WI38 (cell line): ENCODE data around the gene RTTN.

Experiments used
- H3K4me3 ChIP-seq: 2 replicates; pipeline ENCODE4 v1.5.1; 2011; ENCODE audit warnings: low read depth, mild to moderate bottlenecking, control low read depth, low read length
- TF ChIP-seq, protein P1 (sequence below): IDR thresholded peaks from 2 replicates; pipeline ENCODE4 v1.5.1; 2012; ENCODE audit warnings: low read depth, mild to moderate bottlenecking, control low read depth, low read length

Gene RTTN

DNA sequence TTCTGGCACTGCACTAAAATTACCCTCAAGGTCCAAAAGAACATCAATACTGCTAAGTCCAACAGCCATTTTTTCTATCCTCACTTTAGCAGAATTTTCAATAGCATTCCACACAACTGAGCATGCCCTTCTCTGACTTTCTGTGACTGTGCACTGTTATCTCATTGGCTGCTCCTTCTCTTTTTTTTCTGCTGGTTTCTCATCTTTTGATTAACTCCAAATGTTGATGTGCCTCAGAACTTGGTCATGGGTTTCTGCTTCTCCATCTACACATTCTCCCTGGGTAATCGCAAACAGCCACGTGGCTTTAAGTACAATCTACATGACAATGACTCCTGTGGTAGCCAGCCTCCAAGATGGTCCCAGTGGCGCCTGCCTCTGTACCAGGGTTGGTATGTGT is 182.9 kb downstream of the RTTN start:
- TF ChIP-seq, protein P1, sequence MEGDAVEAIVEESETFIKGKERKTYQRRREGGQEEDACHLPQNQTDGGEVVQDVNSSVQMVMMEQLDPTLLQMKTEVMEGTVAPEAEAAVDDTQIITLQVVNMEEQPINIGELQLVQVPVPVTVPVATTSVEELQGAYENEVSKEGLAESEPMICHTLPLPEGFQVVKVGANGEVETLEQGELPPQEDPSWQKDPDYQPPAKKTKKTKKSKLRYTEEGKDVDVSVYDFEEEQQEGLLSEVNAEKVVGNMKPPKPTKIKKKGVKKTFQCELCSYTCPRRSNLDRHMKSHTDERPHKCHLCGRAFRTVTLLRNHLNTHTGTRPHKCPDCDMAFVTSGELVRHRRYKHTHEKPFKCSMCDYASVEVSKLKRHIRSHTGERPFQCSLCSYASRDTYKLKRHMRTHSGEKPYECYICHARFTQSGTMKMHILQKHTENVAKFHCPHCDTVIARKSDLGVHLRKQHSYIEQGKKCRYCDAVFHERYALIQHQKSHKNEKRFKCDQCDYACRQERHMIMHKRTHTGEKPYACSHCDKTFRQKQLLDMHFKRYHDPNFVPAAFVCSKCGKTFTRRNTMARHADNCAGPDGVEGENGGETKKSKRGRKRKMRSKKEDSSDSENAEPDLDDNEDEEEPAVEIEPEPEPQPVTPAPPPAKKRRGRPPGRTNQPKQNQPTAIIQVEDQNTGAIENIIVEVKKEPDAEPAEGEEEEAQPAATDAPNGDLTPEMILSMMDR: no peak
- no peak overlapping the region for H3K4me3 ChIP-seq

DNA sequence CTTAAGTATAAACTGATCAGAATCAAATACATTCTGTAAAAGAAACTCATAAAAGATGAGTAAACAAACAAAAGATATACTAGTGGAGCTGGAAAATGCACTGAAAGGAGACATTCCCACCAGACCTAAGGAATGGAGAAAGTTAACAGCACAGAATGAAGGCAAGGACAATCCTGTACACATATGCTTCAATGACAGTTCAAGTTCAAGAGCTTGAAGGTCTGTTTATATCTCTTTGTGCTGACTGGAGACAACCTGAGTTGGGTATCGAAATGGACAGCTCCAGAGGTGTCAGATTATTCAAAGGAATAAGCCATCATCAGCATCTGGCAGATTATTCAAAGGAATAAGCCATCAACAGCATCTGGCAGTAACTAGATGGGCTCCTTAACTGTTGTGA is 184.0 kb downstream of the RTTN start:
- TF ChIP-seq, protein P1: no peak
- no peak overlapping the region for H3K4me3 ChIP-seq

DNA sequence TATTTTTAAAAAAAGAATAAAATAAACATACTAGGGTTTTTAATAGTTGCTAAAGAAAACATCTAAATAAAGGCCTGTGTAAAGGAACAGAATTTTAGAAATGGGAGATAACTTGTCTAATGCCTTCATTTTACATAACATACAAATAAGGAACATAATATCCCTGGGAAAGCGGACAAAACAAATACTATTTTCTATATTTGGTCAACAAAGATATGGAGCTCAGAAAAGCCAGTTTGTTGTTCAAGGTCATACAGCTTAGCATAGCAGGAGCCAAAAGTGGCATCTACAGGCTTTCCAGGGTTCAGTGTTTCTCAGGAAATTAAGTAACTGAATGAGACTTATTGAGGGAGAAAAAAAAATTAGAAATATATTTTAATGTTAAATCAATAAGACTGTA is 184.4 kb downstream of the RTTN start:
- no peak overlapping the region for H3K4me3 ChIP-seq
- TF ChIP-seq, protein P1: no peak

DNA sequence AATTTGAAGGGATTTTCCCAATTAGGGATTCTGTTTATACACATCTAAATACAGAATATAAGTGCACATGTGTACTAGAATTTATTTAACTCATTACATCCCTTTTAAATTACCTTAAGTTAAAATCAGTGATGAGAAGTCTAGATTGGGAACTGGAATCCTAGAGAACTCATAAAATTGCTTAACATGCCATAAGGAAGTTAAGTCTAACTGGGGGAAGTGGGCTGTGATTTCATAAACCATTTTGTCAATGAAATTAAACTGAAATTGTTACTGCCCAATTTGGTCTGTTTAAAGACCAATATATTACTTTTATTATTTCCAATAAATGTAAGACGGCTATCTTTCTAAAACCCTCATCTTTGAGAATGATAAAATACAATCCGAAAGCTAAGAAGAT is 185.5 kb downstream of the RTTN start:
- TF ChIP-seq, protein P1: no peak
- H3K4me3 ChIP-seq: no peak overlapping the region

DNA sequence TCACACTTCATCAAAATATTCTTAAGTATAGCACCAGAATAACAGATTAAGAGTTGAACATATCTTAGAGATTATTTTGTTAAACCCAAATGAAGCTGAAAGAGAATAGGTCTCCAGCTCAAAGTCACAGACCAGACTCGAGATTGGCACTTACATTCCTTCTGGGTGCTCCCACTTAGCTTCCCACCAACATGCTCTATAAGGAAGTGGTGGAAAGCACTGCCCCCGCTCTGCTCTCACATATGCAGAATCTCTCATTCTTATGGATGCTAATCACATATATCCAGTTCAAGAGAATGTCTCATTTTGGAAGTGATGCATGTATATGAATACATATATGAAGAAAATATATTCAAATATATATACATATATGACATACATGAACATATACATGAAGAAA is 186.4 kb downstream of the RTTN start:
- TF ChIP-seq, protein P1: no peak
- no peak overlapping the region for H3K4me3 ChIP-seq

DNA sequence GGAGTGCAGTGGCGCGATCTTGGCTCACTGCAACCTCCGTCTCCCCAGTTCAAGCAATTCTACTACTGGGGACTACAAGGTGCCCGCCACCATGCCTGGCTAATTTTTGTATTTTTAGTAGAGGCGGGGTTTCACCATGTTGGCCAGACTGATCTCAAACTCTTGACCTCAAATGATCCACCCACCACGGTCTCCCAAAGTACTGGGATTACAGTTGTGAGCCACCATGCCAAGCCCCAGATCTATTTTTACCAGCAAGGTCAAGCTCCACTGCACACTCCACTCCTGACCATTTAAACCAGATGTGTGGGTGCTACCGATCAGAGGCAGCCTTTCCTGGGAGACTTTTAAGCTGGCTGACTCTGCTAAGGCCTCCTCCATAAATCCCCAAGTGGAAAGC is 190.4 kb downstream of the RTTN start:
- H3K4me3 ChIP-seq: no peak overlapping the region
- TF ChIP-seq, protein P1: no peak

DNA sequence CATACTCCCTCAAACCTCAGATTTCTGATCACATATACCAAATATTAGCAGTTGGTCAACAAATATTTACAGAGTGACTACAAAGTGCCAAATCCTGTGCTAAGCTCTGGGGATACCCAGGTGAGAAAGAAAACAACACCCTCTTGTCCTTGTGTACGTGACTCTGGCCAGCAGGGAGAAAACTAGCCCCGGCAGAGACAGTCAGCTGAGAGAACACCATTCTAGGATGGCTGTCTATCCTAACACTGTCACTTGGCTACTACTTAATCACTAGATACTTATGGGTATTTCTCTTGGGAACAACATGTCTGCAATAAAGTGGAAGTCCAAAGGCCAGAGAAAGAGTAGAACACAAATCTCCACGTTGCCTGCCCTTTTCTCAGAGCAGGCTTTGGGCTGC is 199.9 kb downstream of the RTTN start:
- TF ChIP-seq, protein P1: no peak
- no peak overlapping the region for H3K4me3 ChIP-seq
